HG03196 (cell line): Measurements from ENCODE around the gene IL17C.
"Not testable (repeated sequence)": the region's sequence is repeated elsewhere in the genome, so short reads cannot be mapped to it uniquely, and the experiment has no call there.

Source experiments
- ATAC-seq: cut with Tn5 transposase; IDR thresholded peaks from one replicate; pipeline ENCODE4 v1.9.1; 2021; ENCODE audit not compliant: unreplicated experiment

IL17C gene

GRCh38 chr16:88656291-88656980 is 18.1 kb downstream of the IL17C start:
- no peak for ATAC-seq

GRCh38 chr16:88657371-88657770 is 19.0 kb downstream of the IL17C start:
- ATAC-seq, result no peak

- no peak for ATAC-seq
Measured at GRCh38 chr16:88658714-88659113, 20.3 kb downstream of the IL17C start.

GRCh38 chr16:88659160-88659559 is 20.8 kb downstream of the IL17C start:
- no peak for ATAC-seq

- ATAC-seq, result no peak
Measured at GRCh38 chr16:88661468-88661867, 23.1 kb downstream of the IL17C start.

GRCh38 chr16:88662222-88662842 is 24.0 kb downstream of the IL17C start:
- no peak for ATAC-seq

GRCh38 chr16:88662843-88663606 is 24.7 kb downstream of the IL17C start, which contains the start of gene MVD:
Gene MVD (minus strand): TSS chr16:88663091. CDS start chr16:88663080, 11 bp downstream.
- peak; percentile 89 for ATAC-seq

GRCh38 chr16:88665148-88665547 is 26.8 kb downstream of the IL17C start:
- ATAC-seq, result no peak

- no peak for ATAC-seq
Measured at GRCh38 chr16:88665570-88665969, 27.2 kb downstream of the IL17C start.

GRCh38 chr16:88667461-88667860 is 29.1 kb downstream of the IL17C start:
- no peak for ATAC-seq

GRCh38 chr16:88669493-88669892 is 31.1 kb downstream of the IL17C start:
- ATAC-seq, result not testable (repeated sequence)

GRCh38 chr16:88669980-88670379 is 31.6 kb downstream of the IL17C start:
- no peak for ATAC-seq

- no peak for ATAC-seq
Measured at GRCh38 chr16:88671806-88672205, 33.4 kb downstream of the IL17C start.

GRCh38 chr16:88672776-88673175 is 34.4 kb downstream of the IL17C start:
- no peak for ATAC-seq

- ATAC-seq, result no peak
Measured at GRCh38 chr16:88673716-88674379, 35.5 kb downstream of the IL17C start.

- no peak for ATAC-seq
Measured at GRCh38 chr16:88676502-88677242, 38.3 kb downstream of the IL17C start.

- no peak for ATAC-seq
Measured at GRCh38 chr16:88677721-88678120, 39.3 kb downstream of the IL17C start.

GRCh38 chr16:88678224-88678979 is 40.0 kb downstream of the IL17C start:
- no peak for ATAC-seq

GRCh38 chr16:88680554-88681083 is 42.2 kb downstream of the IL17C start:
- ATAC-seq, result no peak
